Prostate gland (tissue), 2 donors: Measurements from ENCODE around the gene EGLN1.

ENCODE experiments used
- CTCF ChIP-seq, 4 experiments: fragments of 200-600 bp in 2 of 4; fragments of 450-650 bp in 2 of 4; sonication (generic) in 2 of 4; IDR thresholded peaks; 1 replicate in 3 of 4; 2 replicates in 1 of 4; pipeline ENCODE4 v1.5.1; 2016 to 2019; ENCODE audit warnings: antibody characterized with exemption in 4 of 4, mild to moderate bottlenecking in 2 of 4, moderate library complexity in 2 of 4
- POLR2A ChIP-seq: fragments of 450-650 bp; IDR thresholded peaks from one replicate; pipeline ENCODE4 v1.6.1; 2016; ENCODE audit warnings: antibody characterized with exemption, mild to moderate bottlenecking

- no peak for TF ChIP-seq CTCF (IDR thresholded peaks at IDR 0.05)
- TF ChIP-seq POLR2A, result no peak
Measured at GRCh38 chr1:231423648-231424047, 1.6 kb upstream of the EGLN1 start.
